ENCODE results near the gene PSMD11. TPM values are rescaled to one million over a fixed set of nuclear protein-coding genes. Genes with fewer than 3 reads are reported as not detected.
"Not testable (repeated sequence)": the region's sequence is repeated elsewhere in the genome, so short reads cannot be mapped to it uniquely, and the experiment has no call there.

Gene PSMD11
- polyA plus RNA-seq, 1 donor = 57.1 TPM

GRCh38 chr17:32445074-32445415 is 735 bp downstream of the PSMD11 start:
- WGBS (ENCODE audit: insufficient coverage, low lambda C conversion rate) = no CpG with 5 or more reads among the region's 14 CpGs

GRCh38 chr17:32445497-32445896 is 1.2 kb downstream of the PSMD11 start:
- Histone ChIP-seq H3K27me3 (ENCODE audit: control insufficient read depth, insufficient read depth, low read length) (no peaks in the 10 kb centered on the region), H3K4me3 (ENCODE audit: low read length) (peak overlapping the region; percentile 97), H3K36me3 (ENCODE audit: control insufficient read depth, insufficient read depth, low read length) (peaks cover 14% of the 10 kb centered on the region), H3K27ac (ENCODE audit: low read length) (no peak overlapping the region), H3K4me1 (ENCODE audit: control insufficient read depth, insufficient read depth, low read length) (no peaks in the 10 kb centered on the region), H3K9me3 (ENCODE audit: control insufficient read depth, low read depth, low read length) (no peaks in the 10 kb centered on the region)
- DNase-seq = no peak
- WGBS (ENCODE audit: insufficient coverage, low lambda C conversion rate) = no CpG with 5 or more reads among the region's 6 CpGs

More at GRCh38 chr17:32445074-32445415, 735 bp downstream of the PSMD11 start:
- DNase-seq = no peak
- Histone ChIP-seq H3K4me3 (ENCODE audit: low read length) (peak overlapping the region; percentile 97), H3K27me3 (ENCODE audit: control insufficient read depth, insufficient read depth, low read length) (no peaks in the 10 kb centered on the region), H3K36me3 (ENCODE audit: control insufficient read depth, insufficient read depth, low read length) (peaks cover 13% of the 10 kb centered on the region), H3K4me1 (ENCODE audit: control insufficient read depth, insufficient read depth, low read length) (no peaks in the 10 kb centered on the region), H3K9me3 (ENCODE audit: control insufficient read depth, low read depth, low read length) (no peaks in the 10 kb centered on the region), H3K27ac (ENCODE audit: low read length) (peak overlapping the region; percentile 70)

GRCh38 chr17:32445971-32446370 is 1.7 kb downstream of the PSMD11 start:
- no peak for DNase-seq
- Histone ChIP-seq H3K4me1 (ENCODE audit: control insufficient read depth, insufficient read depth, low read length) (no peaks in the 10 kb centered on the region), H3K36me3 (ENCODE audit: control insufficient read depth, insufficient read depth, low read length) (peaks cover 18% of the 10 kb centered on the region), H3K27ac (ENCODE audit: low read length) (no peak overlapping the region), H3K27me3 (ENCODE audit: control insufficient read depth, insufficient read depth, low read length) (no peaks in the 10 kb centered on the region), H3K4me3 (ENCODE audit: low read length) (no peak overlapping the region), H3K9me3 (ENCODE audit: control insufficient read depth, low read depth, low read length) (no peaks in the 10 kb centered on the region)
- no CpG with 5 or more reads among the region's 2 CpGs for WGBS (ENCODE audit: insufficient coverage, low lambda C conversion rate)

- no CpG with 5 or more reads among the region's 2 CpGs for WGBS (ENCODE audit: insufficient coverage, low lambda C conversion rate)
- Histone ChIP-seq H3K4me3 (ENCODE audit: low read length) (no peak overlapping the region), H3K27ac (ENCODE audit: low read length) (no peak overlapping the region), H3K27me3 (ENCODE audit: control insufficient read depth, insufficient read depth, low read length) (no peaks in the 10 kb centered on the region), H3K36me3 (ENCODE audit: control insufficient read depth, insufficient read depth, low read length) (peaks cover 23% of the 10 kb centered on the region), H3K9me3 (ENCODE audit: control insufficient read depth, low read depth, low read length) (no peaks in the 10 kb centered on the region), H3K4me1 (ENCODE audit: control insufficient read depth, insufficient read depth, low read length) (no peaks in the 10 kb centered on the region)
- no peak for DNase-seq
These were observed 2.6 kb downstream of the PSMD11 start for GRCh38 chr17:32446949-32447348.

GRCh38 chr17:32449963-32450362 is 5.7 kb downstream of the PSMD11 start:
- H3K36me3 ChIP-seq (ENCODE audit: control insufficient read depth, insufficient read depth, low read length) = peaks cover 47% of the 10 kb centered on the region

GRCh38 chr17:32450379-32450778 is 6.1 kb downstream of the PSMD11 start:
- H3K27me3 ChIP-seq (ENCODE audit: control insufficient read depth, insufficient read depth, low read length); H3K9me3 ChIP-seq (ENCODE audit: control insufficient read depth, low read depth, low read length); H3K4me3 ChIP-seq (ENCODE audit: low read length); DNase-seq; H3K4me1 ChIP-seq (ENCODE audit: control insufficient read depth, insufficient read depth, low read length); H3K27ac ChIP-seq (ENCODE audit: low read length): not testable (repeated sequence)
- no CpG with 5 or more reads among the region's 6 CpGs for WGBS (ENCODE audit: insufficient coverage, low lambda C conversion rate)
- peaks cover 51% of the 10 kb centered on the region for H3K36me3 ChIP-seq (ENCODE audit: control insufficient read depth, insufficient read depth, low read length)

More at GRCh38 chr17:32449963-32450362, 5.7 kb downstream of the PSMD11 start:
- DNase-seq = no peak
- H3K27ac ChIP-seq (ENCODE audit: low read length) = no peak overlapping the region
- no CpG with 5 or more reads among the region's 5 CpGs for WGBS (ENCODE audit: insufficient coverage, low lambda C conversion rate)
- no peaks in the 10 kb centered on the region for H3K9me3 ChIP-seq (ENCODE audit: control insufficient read depth, low read depth, low read length)
- no peaks in the 10 kb centered on the region for H3K27me3 ChIP-seq (ENCODE audit: control insufficient read depth, insufficient read depth, low read length)
- H3K4me3 ChIP-seq (ENCODE audit: low read length) = no peak overlapping the region
- H3K4me1 ChIP-seq (ENCODE audit: control insufficient read depth, insufficient read depth, low read length) = no peaks in the 10 kb centered on the region

- Histone ChIP-seq H3K36me3 (ENCODE audit: control insufficient read depth, insufficient read depth, low read length) (peaks cover 53% of the 10 kb centered on the region), H3K27ac (ENCODE audit: low read length) (no peak overlapping the region), H3K27me3 (ENCODE audit: control insufficient read depth, insufficient read depth, low read length) (no peaks in the 10 kb centered on the region), H3K9me3 (ENCODE audit: control insufficient read depth, low read depth, low read length) (no peaks in the 10 kb centered on the region), H3K4me3 (ENCODE audit: low read length) (no peak overlapping the region), H3K4me1 (ENCODE audit: control insufficient read depth, insufficient read depth, low read length) (no peaks in the 10 kb centered on the region)
- no CpG with 5 or more reads among the region's 2 CpGs for WGBS (ENCODE audit: insufficient coverage, low lambda C conversion rate)
- no peak for DNase-seq
These were observed 7.6 kb downstream of the PSMD11 start for GRCh38 chr17:32451879-32452278.

- WGBS (ENCODE audit: insufficient coverage, low lambda C conversion rate) = 100% methylated on average over 1 of the region's 1 CpG
- Histone ChIP-seq H3K27me3 (ENCODE audit: control insufficient read depth, insufficient read depth, low read length) (no peaks in the 10 kb centered on the region), H3K36me3 (ENCODE audit: control insufficient read depth, insufficient read depth, low read length) (peaks cover 54% of the 10 kb centered on the region), H3K9me3 (ENCODE audit: control insufficient read depth, low read depth, low read length) (no peaks in the 10 kb centered on the region), H3K4me3 (ENCODE audit: low read length) (no peak overlapping the region), H3K27ac (ENCODE audit: low read length) (no peak overlapping the region), H3K4me1 (ENCODE audit: control insufficient read depth, insufficient read depth, low read length) (no peaks in the 10 kb centered on the region)
- no peak for DNase-seq
These were observed 8.0 kb downstream of the PSMD11 start for GRCh38 chr17:32452281-32452680.

- no CpG with 5 or more reads among the region's 2 CpGs for WGBS (ENCODE audit: insufficient coverage, low lambda C conversion rate)
These were observed 9.1 kb downstream of the PSMD11 start for GRCh38 chr17:32453370-32453769.

GRCh38 chr17:32458371-32458770 is 14.1 kb downstream of the PSMD11 start:
- peaks cover 6% of the 10 kb centered on the region for H3K4me1 ChIP-seq (ENCODE audit: control insufficient read depth, insufficient read depth, low read length)
- H3K9me3 ChIP-seq (ENCODE audit: control insufficient read depth, low read depth, low read length) = no peaks in the 10 kb centered on the region
- peak; percentile 31 to 55 for DNase-seq
- no peak overlapping the region for H3K27ac ChIP-seq (ENCODE audit: low read length)
- H3K36me3 ChIP-seq (ENCODE audit: control insufficient read depth, insufficient read depth, low read length) = peaks cover 49% of the 10 kb centered on the region
- H3K27me3 ChIP-seq (ENCODE audit: control insufficient read depth, insufficient read depth, low read length) = no peaks in the 10 kb centered on the region
- no peak overlapping the region for H3K4me3 ChIP-seq (ENCODE audit: low read length)

More at GRCh38 chr17:32453370-32453769, 9.1 kb downstream of the PSMD11 start:
- Histone ChIP-seq H3K27ac (ENCODE audit: low read length) (no peak overlapping the region), H3K27me3 (ENCODE audit: control insufficient read depth, insufficient read depth, low read length) (no peaks in the 10 kb centered on the region), H3K36me3 (ENCODE audit: control insufficient read depth, insufficient read depth, low read length) (peaks cover 57% of the 10 kb centered on the region), H3K4me1 (ENCODE audit: control insufficient read depth, insufficient read depth, low read length) (peaks cover 5% of the 10 kb centered on the region), H3K4me3 (ENCODE audit: low read length) (no peak overlapping the region), H3K9me3 (ENCODE audit: control insufficient read depth, low read depth, low read length) (no peaks in the 10 kb centered on the region)
- no peak for DNase-seq

GRCh38 chr17:32460054-32460453 is 15.7 kb downstream of the PSMD11 start:
- no peak for DNase-seq
- Histone ChIP-seq H3K27me3 (ENCODE audit: control insufficient read depth, insufficient read depth, low read length) (no peaks in the 10 kb centered on the region), H3K9me3 (ENCODE audit: control insufficient read depth, low read depth, low read length) (no peaks in the 10 kb centered on the region), H3K4me3 (ENCODE audit: low read length) (no peak overlapping the region), H3K4me1 (ENCODE audit: control insufficient read depth, insufficient read depth, low read length) (peaks cover 6% of the 10 kb centered on the region), H3K36me3 (ENCODE audit: control insufficient read depth, insufficient read depth, low read length) (peaks cover 38% of the 10 kb centered on the region), H3K27ac (ENCODE audit: low read length) (no peak overlapping the region)
- no CpG with 5 or more reads among the region's 4 CpGs for WGBS (ENCODE audit: insufficient coverage, low lambda C conversion rate)

All from large intestine (tissue), 3 donors.